ENCODE results near the gene CSMD2.

DNA sequence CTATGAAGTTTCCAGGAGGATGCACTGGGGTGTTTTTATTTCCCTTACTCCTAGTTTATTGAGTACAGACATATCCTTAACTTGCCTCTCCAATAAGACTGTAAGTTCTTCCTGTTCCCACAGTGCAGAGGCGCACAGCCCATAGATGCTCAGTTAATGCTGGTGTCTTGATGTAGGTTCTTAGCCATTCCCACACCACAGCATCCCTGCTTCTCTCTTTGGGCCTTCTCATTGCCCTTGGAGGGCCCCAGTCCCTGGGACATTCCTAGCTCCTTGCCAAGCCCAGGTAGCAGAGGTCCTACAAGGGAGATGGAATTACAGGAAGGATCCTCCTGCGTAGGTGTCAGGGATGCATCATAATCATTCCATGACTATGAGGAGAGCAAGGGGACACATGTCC, 362.8 kb downstream of the CSMD2 start:
- TF ChIP-seq CEBPB (IDR thresholded peaks at IDR 0.05; ENCODE audit: low read depth, low read length) (no peak), SRF (IDR thresholded peaks at IDR 0.05; ENCODE audit: low read depth, low read length) (no peak), TEAD4 (IDR thresholded peaks at IDR 0.05; ENCODE audit: low read depth, low read length) (no peak), RFX5 (IDR thresholded peaks at IDR 0.05; ENCODE audit: borderline replicate concordance, low read depth, low read length) (no peak), EZH2 (IDR thresholded peaks at IDR 0.05; ENCODE audit: low read depth, low read length, severe bottlenecking) (no peak), BACH1 (IDR thresholded peaks at IDR 0.05; ENCODE audit: low read length) (no peak), POLR2A (IDR thresholded peaks at IDR 0.05; ENCODE audit: control extremely low read depth in 1 of 2, low read depth in 2 of 2, low read length in 2 of 2) (no peak), RAD21 (IDR thresholded peaks at IDR 0.05 in 1 of 2, conservative IDR thresholded peaks at IDR 0.05 in 1 of 2; ENCODE audit: low read depth in 2 of 2, low read length in 2 of 2) (no peak), TAF1 (IDR thresholded peaks at IDR 0.05; ENCODE audit: low read depth, low read length) (no peak), MAFK (IDR thresholded peaks at IDR 0.05; ENCODE audit: low read depth, low read length) (no peak)
- TF ChIP-seq, protein P1, sequence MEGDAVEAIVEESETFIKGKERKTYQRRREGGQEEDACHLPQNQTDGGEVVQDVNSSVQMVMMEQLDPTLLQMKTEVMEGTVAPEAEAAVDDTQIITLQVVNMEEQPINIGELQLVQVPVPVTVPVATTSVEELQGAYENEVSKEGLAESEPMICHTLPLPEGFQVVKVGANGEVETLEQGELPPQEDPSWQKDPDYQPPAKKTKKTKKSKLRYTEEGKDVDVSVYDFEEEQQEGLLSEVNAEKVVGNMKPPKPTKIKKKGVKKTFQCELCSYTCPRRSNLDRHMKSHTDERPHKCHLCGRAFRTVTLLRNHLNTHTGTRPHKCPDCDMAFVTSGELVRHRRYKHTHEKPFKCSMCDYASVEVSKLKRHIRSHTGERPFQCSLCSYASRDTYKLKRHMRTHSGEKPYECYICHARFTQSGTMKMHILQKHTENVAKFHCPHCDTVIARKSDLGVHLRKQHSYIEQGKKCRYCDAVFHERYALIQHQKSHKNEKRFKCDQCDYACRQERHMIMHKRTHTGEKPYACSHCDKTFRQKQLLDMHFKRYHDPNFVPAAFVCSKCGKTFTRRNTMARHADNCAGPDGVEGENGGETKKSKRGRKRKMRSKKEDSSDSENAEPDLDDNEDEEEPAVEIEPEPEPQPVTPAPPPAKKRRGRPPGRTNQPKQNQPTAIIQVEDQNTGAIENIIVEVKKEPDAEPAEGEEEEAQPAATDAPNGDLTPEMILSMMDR (IDR thresholded peaks at IDR 0.05; ENCODE audit: control extremely low read depth in 1 of 3, insufficient read depth in 1 of 3, low read depth in 1 of 3, low read length in 3 of 3) = no peak
- TF ChIP-seq, protein P2, sequence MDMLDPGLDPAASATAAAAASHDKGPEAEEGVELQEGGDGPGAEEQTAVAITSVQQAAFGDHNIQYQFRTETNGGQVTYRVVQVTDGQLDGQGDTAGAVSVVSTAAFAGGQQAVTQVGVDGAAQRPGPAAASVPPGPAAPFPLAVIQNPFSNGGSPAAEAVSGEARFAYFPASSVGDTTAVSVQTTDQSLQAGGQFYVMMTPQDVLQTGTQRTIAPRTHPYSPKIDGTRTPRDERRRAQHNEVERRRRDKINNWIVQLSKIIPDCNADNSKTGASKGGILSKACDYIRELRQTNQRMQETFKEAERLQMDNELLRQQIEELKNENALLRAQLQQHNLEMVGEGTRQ (IDR thresholded peaks at IDR 0.05; ENCODE audit: low read length) = no peak
